IPS-11a (cell line): ENCODE data around the gene HHAT.

Source experiments
- H3K4me3 ChIP-seq: one replicate; pipeline ENCODE4 v1.5.1; 2013; ENCODE audit warnings: low read depth, low read length, control low read depth

The HHAT gene

DNA sequence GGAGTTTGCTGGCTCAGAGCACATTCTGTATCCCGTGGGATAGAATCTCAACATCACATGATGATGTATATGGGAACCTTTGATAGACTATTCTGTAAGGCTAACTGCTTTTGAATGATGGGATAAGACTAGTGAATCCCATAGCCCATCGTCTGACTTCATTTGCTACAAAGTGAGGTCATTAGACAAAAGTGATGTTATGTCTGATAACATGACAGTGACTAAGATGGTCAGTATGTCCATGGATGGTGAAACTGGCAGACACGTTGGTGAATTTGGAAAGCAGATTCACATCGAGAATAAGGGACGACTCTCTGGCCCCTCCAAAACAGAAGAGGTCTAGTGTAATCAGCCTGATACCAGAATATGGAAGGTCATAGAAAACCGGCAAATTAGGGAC, 108.4 kb downstream of the HHAT start:
- no peak overlapping the region for H3K4me3 ChIP-seq

DNA sequence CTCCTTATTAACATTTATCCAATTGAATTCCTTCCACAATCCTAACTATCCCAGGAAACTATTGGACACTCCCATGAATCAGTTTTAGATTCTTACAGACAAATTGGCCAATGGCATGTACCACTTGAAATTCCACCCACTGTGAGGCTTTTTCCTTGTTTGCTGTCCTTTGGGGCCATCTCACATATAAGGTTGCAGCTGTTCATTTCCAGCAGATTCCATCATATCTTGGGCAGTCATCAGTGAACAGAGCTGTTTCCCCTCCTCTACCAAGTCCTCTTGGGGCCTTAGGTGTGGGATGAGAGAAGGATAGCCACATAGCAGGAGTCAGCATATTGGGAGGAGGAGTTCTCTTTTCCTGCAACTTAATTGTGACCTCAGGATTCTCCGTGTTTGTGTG, 109.1 kb downstream of the HHAT start:
- H3K4me3 ChIP-seq, result no peak overlapping the region

DNA sequence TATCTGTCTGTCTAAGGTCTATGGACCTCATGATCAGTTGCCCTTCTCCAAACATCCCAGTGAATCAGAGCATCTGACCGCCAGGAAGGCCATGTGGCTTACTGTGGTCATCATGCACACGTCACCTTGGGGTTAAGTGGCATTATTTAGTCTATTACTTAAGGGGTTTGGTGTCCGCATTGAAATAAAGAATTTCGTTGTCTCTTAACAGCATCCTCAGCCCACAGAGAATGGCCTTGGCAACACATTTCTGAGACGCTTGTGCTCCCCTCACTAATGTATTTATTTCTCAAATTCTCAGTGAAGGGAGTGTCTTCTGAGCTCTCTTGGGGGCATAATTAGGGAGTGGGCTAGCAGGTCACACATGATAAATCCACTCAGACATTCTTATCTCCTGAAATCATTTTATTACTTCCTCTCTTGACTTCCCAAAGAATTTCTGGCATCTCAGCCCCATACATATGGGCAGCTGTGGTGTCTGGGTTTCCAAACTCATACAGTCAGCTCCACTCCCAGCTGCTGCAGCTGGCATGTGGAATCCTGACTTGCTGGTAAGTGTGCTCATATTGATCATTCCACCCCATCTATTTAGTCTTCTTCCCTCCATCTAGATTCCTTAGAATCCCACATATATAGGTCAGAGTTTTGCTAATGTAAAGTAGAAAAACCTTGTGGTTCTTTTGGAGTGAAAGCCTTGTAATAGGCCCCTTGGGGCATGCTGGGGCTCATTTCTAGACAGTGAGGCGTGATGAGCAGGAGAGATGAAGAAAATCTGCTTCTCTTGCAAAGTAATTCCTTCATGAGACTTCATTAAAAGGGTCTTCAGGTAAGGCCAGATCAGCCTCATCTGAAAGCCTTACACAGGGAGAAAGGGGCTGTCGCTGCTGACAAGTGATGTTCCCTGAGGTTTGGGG, 110.5 kb downstream of the HHAT start:
- H3K4me3 ChIP-seq, result no peak overlapping the region

DNA sequence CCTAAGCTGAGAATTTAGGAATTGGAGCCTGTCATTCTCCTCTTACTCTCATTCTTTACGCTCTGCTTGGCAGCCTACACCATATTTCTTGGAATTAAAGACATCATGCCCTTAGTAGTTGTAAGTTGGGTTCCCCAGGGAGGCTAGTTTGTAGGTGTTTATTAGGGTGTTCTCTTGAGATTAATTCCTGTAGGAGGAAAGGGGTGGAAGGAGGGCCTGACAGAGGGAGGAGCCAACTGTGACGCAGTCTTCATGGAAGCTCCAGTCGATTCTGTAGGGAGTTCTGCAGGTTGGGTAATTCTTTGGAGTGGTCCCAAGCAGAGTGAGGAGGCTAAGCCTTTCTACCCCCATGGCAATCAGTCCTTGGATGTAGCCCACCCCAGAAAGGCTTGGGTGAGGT, 111.4 kb downstream of the HHAT start:
- no peak overlapping the region for H3K4me3 ChIP-seq

DNA sequence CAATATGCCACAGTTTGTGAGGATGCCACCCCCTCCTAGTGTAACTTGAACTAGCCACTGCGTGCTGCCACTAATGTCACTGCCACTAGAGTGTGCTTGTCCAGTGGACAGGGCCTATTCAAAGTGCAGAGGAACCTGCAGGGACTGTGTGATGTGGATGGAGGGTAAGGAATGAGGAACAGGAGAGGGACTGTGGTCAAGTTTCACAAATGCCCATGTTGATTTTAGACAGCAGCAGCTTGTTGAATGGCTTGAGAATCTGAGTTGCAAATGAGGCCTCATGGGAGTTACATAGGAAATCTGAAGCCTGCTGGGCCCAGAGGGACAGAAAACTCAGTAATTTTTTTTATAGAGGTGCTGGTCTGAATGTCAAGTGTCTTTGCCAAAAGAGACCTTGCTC, 112.3 kb downstream of the HHAT start:
- H3K4me3 ChIP-seq, result no peak overlapping the region

DNA sequence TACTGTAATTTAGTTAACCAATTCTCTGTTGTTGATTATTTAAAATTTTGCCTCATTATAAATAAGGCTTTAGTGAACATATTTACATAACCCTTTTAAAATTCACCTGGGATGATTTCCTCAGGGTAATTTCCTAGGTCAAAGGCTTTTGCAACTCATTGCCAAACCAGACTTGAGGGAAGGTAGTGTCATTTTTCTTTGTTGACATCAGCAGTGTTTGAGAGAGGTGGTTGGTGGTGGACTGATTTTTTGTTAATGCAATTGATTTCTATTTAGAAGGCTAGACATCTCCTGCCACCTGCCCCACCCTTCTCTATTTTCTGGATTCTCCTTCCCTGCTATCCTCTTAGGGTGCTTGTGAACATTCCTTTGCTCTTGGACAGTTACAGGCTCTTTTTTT, 116.8 kb downstream of the HHAT start:
- H3K4me3 ChIP-seq, result no peak overlapping the region

DNA sequence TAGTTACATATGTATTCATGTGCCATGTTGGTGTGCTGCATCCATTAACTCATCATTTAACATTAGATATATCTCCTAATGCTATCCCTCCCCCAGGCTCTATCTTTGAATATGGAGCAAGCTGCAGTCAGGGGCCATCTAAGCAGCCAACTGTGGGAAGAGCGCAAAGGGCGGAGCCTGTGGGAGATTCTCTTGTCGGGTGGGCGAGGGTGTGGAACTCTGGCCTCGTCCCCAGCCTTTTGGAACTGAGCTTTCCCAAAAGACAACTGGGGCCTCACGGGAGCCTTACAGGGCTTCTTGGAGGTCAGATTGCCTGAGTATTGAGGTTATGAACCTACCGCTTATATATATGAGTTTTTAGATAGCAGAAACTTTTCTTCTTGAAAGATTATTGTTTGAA, 117.2 kb downstream of the HHAT start:
- no peak overlapping the region for H3K4me3 ChIP-seq

DNA sequence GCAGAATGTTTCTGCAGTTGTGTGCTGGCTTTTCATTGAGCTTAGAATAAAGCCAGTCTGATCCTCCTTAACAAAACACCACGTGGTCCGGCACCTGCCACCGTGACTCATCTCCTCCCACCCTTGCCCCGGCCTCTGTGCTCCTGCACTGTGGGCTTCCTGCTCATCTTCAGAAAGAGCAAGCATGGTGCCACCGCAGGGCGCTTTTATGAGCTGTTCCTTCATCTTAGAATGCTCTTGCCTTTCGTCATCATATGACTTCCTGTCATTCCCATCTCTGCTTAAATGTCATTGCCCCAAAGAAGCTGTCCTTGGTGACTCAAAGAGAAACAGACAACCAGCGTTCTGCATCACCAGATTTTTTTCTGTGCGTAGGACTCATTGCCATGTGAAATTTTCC, 117.8 kb downstream of the HHAT start:
- H3K4me3 ChIP-seq, result no peak overlapping the region

DNA sequence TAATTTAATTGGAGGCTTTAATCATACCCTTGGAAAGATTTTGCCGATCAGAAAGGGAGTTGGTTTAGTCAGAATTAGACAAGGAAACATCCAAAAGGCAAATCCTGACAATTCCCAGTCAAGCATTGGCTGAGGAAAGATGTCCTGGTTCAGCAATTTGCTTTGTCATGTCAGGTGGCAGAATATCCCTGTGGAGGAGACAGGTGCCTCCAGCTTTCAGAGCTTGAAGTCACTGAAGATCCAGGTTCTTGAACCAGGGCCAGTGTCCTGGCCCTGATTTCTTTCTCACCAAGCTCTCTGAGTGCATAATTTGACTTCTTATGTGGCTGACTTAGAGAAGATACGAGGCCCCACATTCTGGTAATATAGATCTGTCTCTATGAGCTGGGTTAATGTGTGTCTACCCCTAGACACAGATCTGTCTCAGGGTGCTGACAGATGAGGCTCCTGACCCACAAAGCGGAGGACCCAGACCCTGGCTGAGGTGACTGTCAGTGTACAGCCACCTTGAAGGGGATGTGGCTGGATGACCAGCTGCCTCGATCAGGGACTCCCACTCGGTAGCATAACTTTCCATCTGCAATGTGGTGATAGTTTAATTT, 118.9 kb downstream of the HHAT start:
- no peak overlapping the region for H3K4me3 ChIP-seq

DNA sequence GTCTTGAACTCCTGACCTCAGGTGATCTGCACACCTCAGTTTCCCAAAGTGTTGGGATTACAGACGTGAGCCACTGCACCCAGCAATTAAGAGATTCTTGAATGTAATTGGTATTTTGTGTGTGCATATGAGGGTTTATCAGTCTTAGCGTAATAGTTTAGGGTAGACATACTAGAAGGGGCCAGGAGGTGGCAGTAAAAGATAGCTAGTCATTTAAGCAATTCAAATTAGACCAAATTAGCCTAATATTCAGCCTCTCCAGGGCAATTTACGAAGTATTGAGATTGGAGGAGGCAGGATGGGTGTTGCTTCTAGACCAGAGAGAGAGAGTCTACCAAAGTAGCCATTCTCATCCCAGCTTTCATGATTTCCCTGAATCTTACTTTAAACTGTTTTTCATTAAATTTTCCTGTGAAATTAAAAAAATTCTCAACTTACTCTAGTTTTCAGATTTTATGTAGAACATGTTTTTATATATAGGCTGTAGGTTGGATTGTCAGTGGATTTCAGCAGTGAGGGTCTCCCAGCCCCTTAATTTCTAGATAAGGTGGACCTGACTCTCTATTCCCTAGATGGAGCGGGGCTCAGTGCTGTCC, 119.7 kb downstream of the HHAT start:
- no peak overlapping the region for H3K4me3 ChIP-seq

DNA sequence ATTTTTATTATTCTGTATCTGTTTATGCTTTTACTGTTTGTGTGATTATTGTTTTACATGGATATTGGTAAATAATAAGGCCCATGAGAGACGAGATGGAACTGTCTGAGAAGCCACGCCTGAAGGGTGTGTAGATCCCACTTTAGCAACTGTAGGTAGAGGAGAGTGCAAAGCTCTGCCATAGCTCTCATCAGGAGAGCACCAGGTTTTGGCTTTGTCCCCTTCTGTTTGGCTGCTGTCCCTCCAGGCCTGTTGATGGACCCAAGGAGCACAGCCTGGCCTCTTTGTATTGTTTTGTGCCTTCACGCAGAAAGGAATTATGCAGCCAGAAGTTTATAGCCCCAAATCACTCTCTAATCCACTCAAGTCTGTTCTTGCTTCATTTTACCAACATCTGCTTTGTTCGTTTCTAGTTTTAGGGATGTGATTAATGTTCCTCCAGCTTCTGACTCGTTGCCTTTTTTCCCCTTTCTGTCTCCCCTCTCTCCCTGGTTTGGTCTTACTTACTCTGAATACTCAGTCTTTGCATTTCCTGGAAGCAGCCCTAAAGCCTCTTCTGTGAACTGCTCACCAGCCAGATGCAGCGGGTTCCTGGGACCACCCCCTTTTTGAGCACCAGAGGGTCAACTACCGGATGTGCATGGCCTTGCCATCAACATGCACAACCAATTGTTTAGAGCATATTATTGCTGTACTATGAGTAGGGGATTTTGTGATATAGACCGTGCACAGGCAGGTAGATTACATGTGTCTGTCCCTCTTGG, 127.3 kb downstream of the HHAT start:
- H3K4me3 ChIP-seq, result no peak overlapping the region

DNA sequence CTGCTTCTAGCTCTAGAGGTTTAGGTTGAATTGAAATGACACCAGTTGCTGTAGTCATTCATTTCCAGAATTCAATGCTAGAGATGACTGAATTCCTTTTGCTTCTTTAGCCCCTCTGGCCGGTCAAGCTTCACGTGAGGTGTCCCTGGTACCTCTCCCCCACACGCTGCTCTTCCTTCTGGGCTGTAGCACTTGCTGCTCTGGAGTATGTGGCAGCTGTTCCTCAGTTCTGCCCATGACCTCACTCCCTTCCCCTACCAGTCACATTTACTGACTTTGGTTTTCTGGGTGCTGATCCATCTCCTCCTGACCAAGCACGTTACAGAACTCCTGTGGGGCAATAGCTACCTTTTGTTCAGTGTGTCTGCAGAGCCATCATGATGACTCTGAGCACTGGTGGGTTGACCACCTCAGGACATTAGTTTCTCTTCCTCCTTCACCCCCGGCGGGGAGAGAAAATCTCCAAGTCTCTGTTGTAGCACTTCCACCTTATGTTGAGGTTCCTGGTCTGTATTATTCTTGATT, 128.1 kb downstream of the HHAT start:
- no peak overlapping the region for H3K4me3 ChIP-seq

DNA sequence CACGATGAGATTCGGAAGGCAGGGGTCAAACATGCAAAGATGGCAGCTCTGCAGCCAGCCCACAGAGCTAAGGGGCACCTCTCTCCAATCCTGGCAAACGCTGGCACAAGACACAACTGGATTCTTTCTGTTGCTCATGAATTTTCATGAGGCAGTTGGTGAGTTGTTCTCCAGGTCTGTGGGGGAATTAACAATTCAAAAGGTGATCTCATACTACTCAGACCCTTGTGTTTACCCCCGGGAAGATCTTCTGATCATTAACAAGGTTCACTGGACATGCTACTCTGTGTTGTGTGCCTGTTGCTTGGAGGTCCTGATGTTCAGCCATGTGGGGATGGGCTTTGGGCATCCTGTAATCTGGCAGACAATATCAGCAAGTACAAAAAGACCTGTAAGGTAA, 128.9 kb downstream of the HHAT start:
- H3K4me3 ChIP-seq, result no peak overlapping the region

DNA sequence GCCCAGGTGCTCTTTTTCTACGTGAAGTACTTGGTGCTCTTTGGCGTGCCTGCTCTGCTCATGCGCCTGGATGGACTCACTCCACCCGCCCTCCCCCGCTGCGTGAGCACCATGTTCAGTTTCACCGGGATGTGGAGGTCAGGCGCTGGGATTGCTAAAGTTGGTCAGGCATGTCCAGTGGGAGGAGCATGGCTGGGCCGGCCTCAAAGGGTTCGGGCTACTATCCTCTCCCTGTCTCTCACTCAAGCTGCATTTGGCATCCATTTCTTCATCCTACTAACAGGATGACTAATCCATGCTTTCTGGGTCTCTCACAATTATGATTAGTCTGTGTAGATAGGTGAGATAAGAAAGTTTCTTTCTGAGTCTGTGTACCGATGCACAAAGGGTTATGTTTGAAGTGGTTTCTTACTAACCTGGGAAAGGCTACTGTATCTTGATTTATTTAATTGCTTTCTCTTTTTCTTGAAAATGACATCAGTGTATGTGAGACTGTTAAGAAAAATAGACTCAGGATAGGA, 135.9 kb downstream of the HHAT start:
- H3K4me3 ChIP-seq, result no peak overlapping the region

DNA sequence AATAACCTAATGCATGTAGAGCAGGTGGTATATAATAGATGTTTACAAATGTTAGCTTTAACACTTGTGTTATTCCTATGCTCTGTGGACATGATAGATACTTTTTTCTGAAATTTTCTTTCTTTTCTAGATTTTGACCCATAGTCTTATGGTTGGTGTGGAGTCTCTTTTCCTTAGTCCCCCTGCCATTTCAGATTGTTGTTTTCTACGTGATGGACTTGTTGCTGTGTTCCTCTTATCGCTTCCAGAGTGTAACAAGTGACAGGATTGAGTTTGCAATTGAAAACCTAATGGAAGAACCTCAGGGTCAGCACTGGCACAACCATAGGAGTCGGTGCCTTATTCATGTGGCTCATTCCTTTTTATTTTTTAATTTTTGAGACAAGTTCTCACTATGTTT, 136.4 kb downstream of the HHAT start:
- no peak overlapping the region for H3K4me3 ChIP-seq

DNA sequence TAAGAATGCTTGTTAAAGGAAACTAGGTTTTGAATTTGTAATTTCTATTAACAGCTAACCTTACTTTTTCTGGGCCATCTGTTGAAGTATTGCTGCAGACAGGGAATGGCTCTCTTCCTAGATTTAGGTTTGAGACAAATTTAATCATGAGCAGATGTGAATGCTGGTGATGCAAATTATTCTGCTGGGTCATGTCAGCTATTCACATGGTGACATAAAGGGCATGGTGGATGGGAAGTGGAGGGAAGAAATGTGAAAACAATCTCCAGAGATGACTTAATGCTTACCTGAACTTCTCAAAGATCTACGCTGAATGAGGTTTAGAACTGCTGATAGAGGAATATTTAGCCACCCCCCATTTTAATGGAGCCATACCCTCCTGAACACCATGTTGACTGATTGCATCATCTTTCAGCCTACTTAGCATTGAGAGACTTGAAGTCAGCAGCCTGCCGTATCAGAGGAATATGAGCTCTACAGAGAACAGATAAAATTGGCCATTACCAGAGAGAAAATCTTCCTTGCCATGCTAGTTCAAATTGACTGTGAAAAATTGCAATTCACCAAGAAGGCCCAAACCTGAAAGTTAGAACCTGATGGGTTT, 138.8 kb downstream of the HHAT start:
- H3K4me3 ChIP-seq, result no peak overlapping the region

DNA sequence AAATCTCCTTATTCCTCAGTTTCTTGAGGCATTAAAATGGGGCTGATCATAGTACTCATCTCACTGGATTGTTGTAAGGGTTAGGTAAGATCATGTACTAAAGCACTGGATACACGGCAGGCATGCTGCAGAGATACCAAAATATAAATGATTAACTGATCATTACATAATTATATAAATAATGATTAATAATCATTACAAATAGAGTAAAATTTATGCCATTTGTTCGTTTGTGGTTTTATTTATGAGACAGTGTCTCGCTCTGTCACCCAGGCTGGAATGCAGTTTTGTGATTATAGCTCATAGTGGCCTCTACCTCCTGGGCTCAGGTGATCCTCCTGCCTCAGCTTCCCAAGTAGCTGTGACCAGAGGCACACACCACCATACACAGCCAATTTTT, 140.7 kb downstream of the HHAT start:
- no peak overlapping the region for H3K4me3 ChIP-seq

DNA sequence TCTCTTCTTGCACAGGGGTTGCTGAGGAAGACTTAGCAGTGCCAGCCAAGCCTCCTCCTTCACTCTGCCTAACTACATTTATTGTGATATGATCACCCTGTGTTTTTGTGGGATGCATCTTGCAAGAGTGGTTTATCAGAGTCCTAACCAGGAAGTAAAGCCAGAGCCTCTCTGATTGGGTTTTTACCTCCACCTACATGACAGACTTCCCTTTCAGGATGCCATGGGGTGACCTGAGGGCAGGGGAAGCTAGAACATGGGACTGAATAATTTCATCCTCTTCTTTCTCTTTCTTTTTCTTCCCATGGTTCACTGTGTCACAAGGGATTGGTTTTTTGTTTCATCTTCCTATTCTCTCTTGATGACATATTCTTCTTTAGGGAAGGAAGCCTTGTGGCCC, 146.6 kb downstream of the HHAT start:
- H3K4me3 ChIP-seq, result no peak overlapping the region

DNA sequence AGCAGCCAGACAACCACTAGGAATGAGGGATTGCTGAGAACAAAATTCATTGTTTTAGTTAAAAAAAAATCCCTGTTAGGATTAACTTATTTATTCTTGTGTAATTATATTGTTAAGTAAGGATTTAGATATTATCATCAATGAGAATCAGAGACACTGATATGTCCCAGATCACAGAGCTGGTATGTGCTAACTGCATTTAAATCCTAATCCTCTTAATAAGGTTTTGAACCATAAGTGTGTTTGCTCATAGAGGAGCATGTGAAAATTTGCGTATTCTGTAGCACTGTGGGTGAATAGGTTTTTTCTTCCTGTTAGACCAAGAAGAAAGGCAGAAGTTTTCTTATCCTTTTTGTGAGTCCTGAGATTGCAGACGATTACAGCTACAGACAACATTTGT, 147.1 kb downstream of the HHAT start:
- no peak overlapping the region for H3K4me3 ChIP-seq

DNA sequence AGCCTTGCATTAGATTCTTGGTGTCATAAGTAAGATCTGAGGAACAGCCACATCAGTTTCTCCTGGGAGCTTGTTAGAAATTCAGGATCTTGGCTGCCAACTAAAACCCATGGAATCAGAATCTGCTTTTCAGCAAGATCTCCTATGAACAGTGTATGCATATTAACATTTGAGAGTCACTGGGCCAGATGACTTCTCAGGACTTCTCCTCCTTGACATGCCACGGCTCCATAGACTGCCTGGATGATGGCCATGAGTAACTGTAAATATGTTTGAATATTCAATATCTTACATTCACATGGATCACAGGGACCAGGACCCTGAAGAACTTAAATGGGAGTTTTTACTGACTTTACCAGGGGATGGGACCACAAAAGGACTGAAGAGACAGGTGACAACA, 148.0 kb downstream of the HHAT start:
- H3K4me3 ChIP-seq, result no peak overlapping the region
